Transverse colon (tissue), 4 donors: ENCODE measurements around the gene CTBP1. TPM values are rescaled to one million over a fixed set of nuclear protein-coding genes. Genes with fewer than 3 reads are reported as not detected.

ENCODE experiments used
- DNase-seq: peaks from one replicate; pipeline ENCODE4 v3.0.0-alpha.2; 2019
- H3K27ac ChIP-seq, 4 donors: fragments of 200-600 bp; sonication (generic); 2 replicates each; pipeline ENCODE4 v1.5.1; 2016 to 2018; ENCODE audit warnings: inconsistent platforms in 4 of 4
- H3K27me3 ChIP-seq: fragments of 200-600 bp; sonication (generic); 2 replicates; pipeline ENCODE4 v1.5.1; 2017; ENCODE audit warnings: inconsistent platforms
- H3K36me3 ChIP-seq, 4 donors: fragments of 200-600 bp; sonication (generic); 2 replicates each; pipeline ENCODE4 v1.5.1; 2017 to 2019; ENCODE audit warnings: inconsistent platforms in 4 of 4
- H3K4me1 ChIP-seq, 4 donors: fragments of 200-600 bp; sonication (generic); 2 replicates each; pipeline ENCODE4 v1.5.1; 2017 to 2020; ENCODE audit warnings: inconsistent platforms in 4 of 4
- H3K4me3 ChIP-seq, 4 donors: fragments of 200-600 bp; sonication (generic); 1 replicate in 1 of 4; 2 replicates in 3 of 4; pipeline versions ENCODE4 v1.5.1 to v1.6.1; 2017 to 2019; ENCODE audit warnings: inconsistent platforms in 4 of 4
- H3K9me3 ChIP-seq, 2 donors: fragments of 200-600 bp; sonication (generic); 2 replicates each; pipeline ENCODE4 v1.5.1; 2017 to 2019; ENCODE audit warnings: inconsistent platforms in 2 of 2
- EP300 ChIP-seq: sonication (generic); formaldehyde crosslinking; IDR thresholded peaks from one replicate; pipeline ENCODE4 v1.6.1; 2017; ENCODE audit warnings: antibody characterized with exemption, low read depth
- POLR2A ChIP-seq: fragments of 450-650 bp; IDR thresholded peaks from one replicate; pipeline ENCODE4 v1.6.1; 2016; ENCODE audit warnings: antibody characterized with exemption, mild to moderate bottlenecking, moderate library complexity
- POLR2AphosphoS5 ChIP-seq, 3 donors: sonication (generic); formaldehyde crosslinking; IDR thresholded peaks; one replicate each; pipeline ENCODE4 v1.6.1; 2016; ENCODE audit warnings: antibody characterized with exemption in 3 of 3
- WGBS, 2 donors: methylation state at CpG; one replicate each; pipeline ENCODE4 v1.1.5; 2018; ENCODE audit warnings: low coverage in 1 of 2; 5-methylcytosine and 5-hydroxymethylcytosine counted together
- in situ Hi-C, 4 donors: fragments of 200-750 bp; cut with MboI; loops; one replicate each; pipeline versions ENCODE4 v1.15.0 to v1.15.1; 2017; ENCODE audit warnings: low sequenced_read_pairs in 3 of 4, low pct_ligation_motif_present in 1 of 4, low pct_unique_long_range_greater_than_20kb in 1 of 4
- intact Hi-C: fragments of 100-400 bp; cut with DNase I; formaldehyde crosslinking; loops from one replicate; pipeline ENCODE4 v1.15.1; 2023; ENCODE audit warnings: low total_unique reads
- total RNA-seq, 4 donors: library from RNA; depleted of rRNA; stranded (reverse); fragments of >200 nt; gene quantifications; one replicate each; pipeline ENCODE4 v1.1.0, GENCODE V29; 2016
- TF ChIP-seq, protein P1 (sequence below), 5 experiments: fragments of 200-600 bp in 3 of 5; fragments of 450-650 bp in 2 of 5; sonication (generic) in 3 of 5; IDR thresholded peaks; 1 replicate in 2 of 5; 2 replicates in 3 of 5; pipeline ENCODE4 v1.5.1; 2016 to 2017; ENCODE audit warnings: antibody characterized with exemption in 5 of 5, inconsistent platforms in 3 of 5, mild to moderate bottlenecking in 2 of 5, moderate library complexity in 1 of 5

CTBP1 gene
- total RNA-seq, 4 donors from 2014 or later = 183 to 457 (median 243) TPM

DNA sequence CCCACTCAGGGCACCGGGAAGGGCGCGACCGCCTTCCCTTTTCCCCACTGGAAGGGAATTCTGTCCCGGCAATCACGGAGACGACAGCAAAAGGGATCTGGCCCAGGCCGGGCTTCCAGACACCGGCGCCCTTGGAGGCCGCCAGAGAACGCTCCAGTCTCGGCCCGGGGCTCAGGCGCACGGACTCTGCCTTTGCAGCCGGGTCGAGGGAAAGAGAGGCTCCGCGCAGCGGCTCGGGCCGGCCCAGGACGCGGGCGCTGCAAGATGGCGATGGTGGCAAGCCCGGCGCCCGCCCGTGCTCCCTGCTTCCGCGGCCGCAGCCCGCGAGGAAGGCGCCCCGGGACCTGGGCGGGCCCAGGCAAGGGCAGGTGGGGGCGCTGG lies 1.1 kb downstream of the CTBP1 start:
- H3K27ac ChIP-seq = peak overlapping the region; percentile 95 to 100 (median 98)
- no peaks in the 10 kb centered on the region for H3K36me3 ChIP-seq
- intact Hi-C loops = loop anchor here (2.0 to 5.0 kb wide), 2 partner anchors 36 to 83 kb away; no protein-coding TSS in a partner anchor
- peaks cover 51 to 61% (median 57%) of the 10 kb centered on the region in 4 donors for H3K4me1 ChIP-seq
- H3K27me3 ChIP-seq = no peaks in the 10 kb centered on the region
- TF ChIP-seq, protein P1, sequence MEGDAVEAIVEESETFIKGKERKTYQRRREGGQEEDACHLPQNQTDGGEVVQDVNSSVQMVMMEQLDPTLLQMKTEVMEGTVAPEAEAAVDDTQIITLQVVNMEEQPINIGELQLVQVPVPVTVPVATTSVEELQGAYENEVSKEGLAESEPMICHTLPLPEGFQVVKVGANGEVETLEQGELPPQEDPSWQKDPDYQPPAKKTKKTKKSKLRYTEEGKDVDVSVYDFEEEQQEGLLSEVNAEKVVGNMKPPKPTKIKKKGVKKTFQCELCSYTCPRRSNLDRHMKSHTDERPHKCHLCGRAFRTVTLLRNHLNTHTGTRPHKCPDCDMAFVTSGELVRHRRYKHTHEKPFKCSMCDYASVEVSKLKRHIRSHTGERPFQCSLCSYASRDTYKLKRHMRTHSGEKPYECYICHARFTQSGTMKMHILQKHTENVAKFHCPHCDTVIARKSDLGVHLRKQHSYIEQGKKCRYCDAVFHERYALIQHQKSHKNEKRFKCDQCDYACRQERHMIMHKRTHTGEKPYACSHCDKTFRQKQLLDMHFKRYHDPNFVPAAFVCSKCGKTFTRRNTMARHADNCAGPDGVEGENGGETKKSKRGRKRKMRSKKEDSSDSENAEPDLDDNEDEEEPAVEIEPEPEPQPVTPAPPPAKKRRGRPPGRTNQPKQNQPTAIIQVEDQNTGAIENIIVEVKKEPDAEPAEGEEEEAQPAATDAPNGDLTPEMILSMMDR (IDR thresholded peaks at IDR 0.05) = no peak
- TF ChIP-seq POLR2AphosphoS5 (IDR thresholded peaks at IDR 0.05) (no peak), POLR2A (no peak), EP300 (no peak)
- H3K4me3 ChIP-seq = peak overlapping the region; percentile 74 to 96 (median 92)
- in situ Hi-C loops = no loop called here
- DNase-seq = no peak
- 0% methylated on average over 20 of the region's 40 CpGs; no CpG with 5 or more reads in 1 of the 2 donors for WGBS, 2 donors
- H3K9me3 ChIP-seq = no peaks in the 10 kb centered on the region

DNA sequence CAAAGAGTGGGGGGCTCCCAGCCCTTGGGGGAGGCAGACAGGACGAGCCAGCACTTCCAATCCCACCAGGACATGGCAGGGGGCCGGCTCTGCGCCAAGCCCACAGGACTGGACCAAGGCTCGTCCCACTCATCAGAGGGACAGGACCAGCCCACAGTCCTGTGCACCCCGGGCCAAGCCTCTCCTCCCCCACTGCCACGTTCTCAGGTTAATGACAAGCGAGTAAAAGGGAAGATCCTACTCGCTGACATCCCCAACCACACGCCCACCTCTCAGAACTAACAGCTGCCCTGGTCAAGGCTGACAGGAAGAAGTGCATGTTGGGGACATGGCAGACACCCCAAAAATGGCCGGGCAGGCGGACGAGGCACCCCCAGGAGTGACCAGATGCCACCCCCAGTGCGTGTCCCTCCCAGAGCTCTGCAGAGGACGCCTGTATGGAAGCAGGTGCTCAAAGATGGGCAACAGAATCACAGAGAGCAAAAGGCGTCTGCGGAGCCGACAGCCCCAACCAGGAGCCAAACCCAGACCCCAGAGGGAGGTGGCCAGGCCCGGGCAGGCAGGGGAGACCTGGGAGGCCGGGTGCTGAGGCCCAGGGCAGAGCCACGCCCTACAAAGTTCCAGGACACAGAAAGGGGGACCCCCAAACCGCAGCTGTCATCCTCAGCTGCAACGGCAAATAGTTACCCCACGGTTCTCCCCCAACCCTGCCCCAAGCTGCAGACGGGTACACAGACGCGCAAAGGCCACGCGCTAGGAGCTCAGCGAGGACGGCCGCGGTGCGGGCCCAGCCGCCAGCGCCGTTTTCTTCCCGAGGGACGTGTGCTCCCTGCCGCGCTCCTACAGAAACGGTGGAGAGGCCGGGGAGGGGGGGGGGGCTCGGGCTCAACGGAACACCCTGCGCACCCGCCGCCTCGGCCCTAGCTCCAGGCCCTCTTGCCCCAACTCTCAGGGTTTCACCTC lies 1.7 kb downstream of the CTBP1 start:
- in situ Hi-C loops = no loop called here
- intact Hi-C loops = loop anchor here (2.0 to 5.0 kb wide), 2 partner anchors 35 to 82 kb away; no protein-coding TSS in a partner anchor
- no peaks in the 10 kb centered on the region for H3K36me3 ChIP-seq
- peak overlapping the region; percentile 74 to 96 (median 92) for H3K4me3 ChIP-seq
- TF ChIP-seq POLR2A (no peak), EP300 (no peak), POLR2AphosphoS5 (IDR thresholded peaks at IDR 0.05) (no peak)
- TF ChIP-seq, protein P1 (IDR thresholded peaks at IDR 0.05) = no peak
- no peaks in the 10 kb centered on the region for H3K27me3 ChIP-seq
- peak; percentile 26 for DNase-seq
- no peaks in the 10 kb centered on the region for H3K9me3 ChIP-seq
- peaks cover 56 to 67% (median 63%) of the 10 kb centered on the region in 4 donors for H3K4me1 ChIP-seq
- WGBS, 2 donors = 19% methylated on average over 21 of the region's 48 CpGs; no CpG with 5 or more reads in 1 of the 2 donors
- H3K27ac ChIP-seq = peak overlapping the region; percentile 95 to 100 (median 98)

DNA sequence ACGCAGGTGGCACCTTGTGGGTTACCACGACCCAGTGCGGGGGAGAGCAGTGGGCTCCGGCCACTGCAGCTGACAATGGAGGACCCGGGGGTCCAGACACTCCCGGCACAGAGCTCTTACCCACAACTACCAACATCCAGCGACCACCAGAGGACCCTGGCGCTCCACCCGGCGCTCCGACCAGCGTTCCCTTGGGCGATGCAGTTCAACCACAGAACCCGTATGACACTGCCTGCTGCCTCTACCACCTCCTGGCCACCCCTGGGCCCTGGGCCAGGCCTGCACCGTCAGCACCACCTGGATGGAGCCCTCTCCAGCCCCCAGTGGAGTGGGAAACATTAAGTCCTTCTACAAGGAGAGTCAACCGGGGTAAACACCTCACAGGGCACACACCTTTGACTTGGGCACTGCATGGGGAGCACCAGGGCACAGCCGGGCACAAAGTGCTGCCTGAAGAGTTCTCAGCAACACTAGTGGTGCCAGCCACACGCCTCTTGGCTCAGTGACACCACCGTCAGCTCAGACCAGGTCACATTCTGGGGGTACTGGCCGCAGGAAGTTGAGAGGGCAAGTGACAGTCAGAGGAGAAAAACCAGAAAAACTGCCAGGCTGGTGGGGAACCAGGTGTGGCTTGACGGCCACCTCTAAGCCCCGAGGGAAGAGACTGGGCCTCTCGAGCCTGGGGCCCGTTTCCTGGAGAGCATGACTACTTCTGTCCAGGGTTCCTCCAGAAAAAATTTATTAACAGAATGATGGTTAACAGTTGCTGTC lies 2.6 kb downstream of the CTBP1 start:
- Histone ChIP-seq H3K4me1 (peaks cover 62 to 75% (median 72%) of the 10 kb centered on the region in 4 donors), H3K27me3 (no peaks in the 10 kb centered on the region), H3K4me3 (peak overlapping the region in 1 of 4 donors; percentile 95), H3K27ac (peak overlapping the region; percentile 95 to 100 (median 98)), H3K36me3 (no peaks in the 10 kb centered on the region), H3K9me3 (no peaks in the 10 kb centered on the region)
- TF ChIP-seq POLR2AphosphoS5 (IDR thresholded peaks at IDR 0.05) (no peak), POLR2A (no peak), EP300 (no peak)
- TF ChIP-seq, protein P1 (IDR thresholded peaks at IDR 0.05) = no peak
- in situ Hi-C loops (no loop called here), intact Hi-C loops (loop anchor here (2.0 to 5.0 kb wide), 2 partner anchors 34 to 81 kb away; no protein-coding TSS in a partner anchor)
- peak; percentile 30 for DNase-seq
- WGBS, 2 donors = 59% methylated on average over 23 of the region's 24 CpGs; no CpG with 5 or more reads in 1 of the 2 donors
